ENCODE results near the gene ECHDC3.

Gene ECHDC3

GRCh38 chr10:11757821-11758463 lies 15.8 kb downstream of the ECHDC3 start:
- Histone ChIP-seq H3K27ac (ENCODE audit: low read depth, low read length) (no peak overlapping the region), H3K4me3 (ENCODE audit: low read length) (no peak overlapping the region)

DNA sequence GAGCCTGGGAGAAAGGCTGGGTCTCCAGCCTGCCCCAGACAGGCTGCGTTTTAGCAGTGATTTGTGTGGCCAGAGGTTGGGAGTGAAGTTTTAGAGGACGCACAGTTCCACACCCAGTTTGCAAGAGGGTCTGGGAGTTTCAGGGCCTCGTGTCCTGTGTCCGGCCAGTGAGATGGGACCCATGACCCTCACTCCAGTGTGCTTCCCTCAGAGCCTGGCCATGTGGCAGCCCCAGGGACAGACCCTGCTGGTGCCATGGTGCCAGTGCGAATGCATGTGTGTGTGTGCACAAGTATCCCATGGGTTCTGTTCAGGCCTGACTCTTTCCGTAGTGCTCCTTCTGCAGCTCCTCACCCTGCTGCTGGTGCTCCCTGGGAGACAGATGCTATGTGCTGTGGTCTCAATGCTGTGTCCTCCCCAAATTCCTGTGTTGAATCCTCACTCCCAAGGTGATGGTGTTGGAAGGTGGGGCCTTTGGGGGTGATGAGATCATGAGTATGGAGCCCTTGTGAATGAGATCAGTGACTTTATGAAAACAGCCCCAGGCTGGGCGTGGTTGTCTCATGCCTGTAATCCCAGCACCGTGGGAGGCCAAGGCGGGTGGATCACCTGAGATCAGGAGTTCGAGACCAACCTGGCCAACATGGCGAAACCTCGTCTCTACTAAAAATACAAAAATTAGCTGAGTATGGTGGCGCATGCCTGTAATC lies 16.5 kb downstream of the ECHDC3 start:
- no peaks in the 10 kb centered on the region for H3F3A ChIP-seq (ENCODE audit: control insufficient read depth, insufficient read depth)
- H3K4me3 ChIP-seq (ENCODE audit: low read length): no peak overlapping the region
- no peak overlapping the region for H3K27ac ChIP-seq (ENCODE audit: low read depth, low read length)
- H3K4me1 ChIP-seq (ENCODE audit: control insufficient read depth, low read length): peaks cover 8% of the 10 kb centered on the region
- no peak for TF ChIP-seq CTCF (IDR thresholded peaks at IDR 0.05; ENCODE audit: low read depth, low read length, poor library complexity, severe bottlenecking)
- TF ChIP-seq EZH2phosphoT487 (IDR thresholded peaks at IDR 0.05; ENCODE audit: borderline replicate concordance, low read length): no peak
- no peaks in the 10 kb centered on the region for H4K20me1 ChIP-seq (ENCODE audit: control insufficient read depth, insufficient read depth, low read depth, low read length)
- H3K9me2 ChIP-seq (replicated peaks; ENCODE audit: control insufficient read depth, low read length): no peaks in the 10 kb centered on the region
- no peaks in the 10 kb centered on the region for H3K36me3 ChIP-seq (ENCODE audit: control insufficient read depth, low read length)
- H3K9me3 ChIP-seq (ENCODE audit: control insufficient read depth, insufficient read depth, low read length): no peaks in the 10 kb centered on the region
- no peak overlapping the region for H3K4me2 ChIP-seq (ENCODE audit: low read length)
- H3K79me2 ChIP-seq (ENCODE audit: control insufficient read depth, low read length): no peaks in the 10 kb centered on the region
- H3K27me3 ChIP-seq (ENCODE audit: control insufficient read depth, low read length): no peaks in the 10 kb centered on the region

More at GRCh38 chr10:11757821-11758463, 15.8 kb downstream of the ECHDC3 start:
- H3K79me2 ChIP-seq (ENCODE audit: control insufficient read depth, low read length): no peaks in the 10 kb centered on the region
- H3K9me3 ChIP-seq (ENCODE audit: control insufficient read depth, insufficient read depth, low read length): no peaks in the 10 kb centered on the region
- no peak overlapping the region for H3K4me2 ChIP-seq (ENCODE audit: low read length)
- H4K20me1 ChIP-seq (ENCODE audit: control insufficient read depth, insufficient read depth, low read depth, low read length): no peaks in the 10 kb centered on the region
- no peaks in the 10 kb centered on the region for H3F3A ChIP-seq (ENCODE audit: control insufficient read depth, insufficient read depth)
- no peaks in the 10 kb centered on the region for H3K9me2 ChIP-seq (replicated peaks; ENCODE audit: control insufficient read depth, low read length)
- H3K27me3 ChIP-seq (ENCODE audit: control insufficient read depth, low read length): no peaks in the 10 kb centered on the region
- H3K4me1 ChIP-seq (ENCODE audit: control insufficient read depth, low read length): peaks cover 8% of the 10 kb centered on the region
- H3K36me3 ChIP-seq (ENCODE audit: control insufficient read depth, low read length): no peaks in the 10 kb centered on the region
- TF ChIP-seq CTCF (IDR thresholded peaks at IDR 0.05; ENCODE audit: low read depth, low read length, poor library complexity, severe bottlenecking) (peak; percentile 99), EZH2phosphoT487 (IDR thresholded peaks at IDR 0.05; ENCODE audit: borderline replicate concordance, low read length) (no peak)

DNA sequence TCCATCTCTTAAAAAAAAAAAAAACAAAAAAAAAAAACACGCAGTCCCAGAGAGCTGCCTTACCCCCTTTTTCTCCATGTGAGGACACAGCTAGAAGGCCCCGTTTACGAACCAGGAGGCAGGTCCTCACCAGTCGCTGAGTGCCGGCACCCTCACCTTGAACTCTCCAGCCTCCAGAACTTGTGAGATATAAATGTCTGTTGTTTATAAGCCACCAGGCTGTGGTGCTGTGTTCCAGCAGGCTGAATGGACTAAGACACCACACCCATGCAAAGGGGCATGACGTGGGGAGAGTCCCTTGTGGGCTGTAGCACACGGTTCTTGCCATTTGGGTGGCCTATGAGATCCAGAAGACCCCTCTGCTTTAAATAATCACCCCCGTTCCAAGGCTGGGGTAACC lies 17.2 kb downstream of the ECHDC3 start:
- Histone ChIP-seq H3K4me3 (ENCODE audit: low read length) (no peak overlapping the region), H3K4me1 (ENCODE audit: control insufficient read depth, low read length) (peaks cover 8% of the 10 kb centered on the region), H3K9me3 (ENCODE audit: control insufficient read depth, insufficient read depth, low read length) (no peaks in the 10 kb centered on the region), H3K4me2 (ENCODE audit: low read length) (no peak overlapping the region), H3K36me3 (ENCODE audit: control insufficient read depth, low read length) (no peaks in the 10 kb centered on the region), H3K27me3 (ENCODE audit: control insufficient read depth, low read length) (no peaks in the 10 kb centered on the region), H3K79me2 (ENCODE audit: control insufficient read depth, low read length) (no peaks in the 10 kb centered on the region), H3K27ac (ENCODE audit: low read depth, low read length) (no peak overlapping the region), H3K9me2 (replicated peaks; ENCODE audit: control insufficient read depth, low read length) (no peaks in the 10 kb centered on the region), H3F3A (ENCODE audit: control insufficient read depth, insufficient read depth) (no peaks in the 10 kb centered on the region), H4K20me1 (ENCODE audit: control insufficient read depth, insufficient read depth, low read depth, low read length) (no peaks in the 10 kb centered on the region)
- TF ChIP-seq CTCF (IDR thresholded peaks at IDR 0.05; ENCODE audit: low read depth, low read length, poor library complexity, severe bottlenecking): no peak
- TF ChIP-seq EZH2phosphoT487 (IDR thresholded peaks at IDR 0.05; ENCODE audit: borderline replicate concordance, low read length): no peak
